GM18508 (cell line): ENCODE data around the gene N4BP3.

Experiments used
- ATAC-seq: cut with Tn5 transposase; IDR thresholded peaks from one replicate; pipeline ENCODE4 v1.9.1; 2021; ENCODE audit warnings: moderate number of reproducible peaks; ENCODE audit not compliant: insufficient read depth, unreplicated experiment

N4BP3 gene

GRCh38 chr5:178098685-178099084, 14.6 kb upstream of the N4BP3 start:
- ATAC-seq = no peak

DNA sequence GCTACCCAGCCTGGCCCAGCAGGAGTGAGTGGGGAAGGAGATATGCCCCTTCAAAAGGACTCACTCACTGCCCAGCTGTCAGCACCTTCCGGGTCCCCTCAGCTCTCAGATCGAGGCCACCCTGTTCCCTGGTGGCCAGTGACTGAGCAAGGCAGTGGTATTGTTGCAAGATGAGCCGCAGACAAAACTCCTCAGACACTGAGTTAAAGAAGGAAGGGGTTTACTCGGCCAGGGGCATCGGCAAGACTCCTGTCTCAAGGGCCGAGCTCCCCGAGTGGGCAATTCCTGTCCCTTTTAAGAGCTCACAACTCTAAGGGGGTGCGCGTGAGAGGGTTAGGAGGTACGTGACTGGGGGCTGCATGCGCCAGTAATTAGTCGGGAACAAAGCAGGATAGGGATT, 9.7 kb upstream of the N4BP3 start:
- no peak for ATAC-seq

DNA sequence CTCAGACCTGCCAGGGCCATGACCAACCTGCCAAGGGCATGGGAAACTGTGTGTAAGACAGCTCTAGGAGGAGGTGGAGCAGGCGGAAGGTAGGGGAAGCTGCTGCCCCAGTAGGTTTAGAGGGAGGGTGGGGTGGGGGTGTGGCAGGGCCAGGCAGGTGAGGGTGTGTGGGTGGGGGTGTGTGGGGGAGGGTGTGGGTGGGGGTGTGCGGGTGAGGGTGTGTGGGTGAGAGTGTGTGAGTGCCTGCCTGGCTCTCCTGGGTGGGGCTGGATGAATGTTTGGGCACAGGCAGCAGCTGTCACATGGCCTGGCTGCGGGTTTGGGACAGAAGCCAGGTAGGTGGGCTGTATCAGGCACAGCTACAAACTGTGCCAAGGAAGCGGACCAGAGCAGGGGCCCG, 8.8 kb upstream of the N4BP3 start:
- no peak for ATAC-seq

- ATAC-seq = no peak
Observed at GRCh38 chr5:178106086-178106485, 7.2 kb upstream of the N4BP3 start.

GRCh38 chr5:178106556-178107239, 6.6 kb upstream of the N4BP3 start:
- no peak for ATAC-seq

- ATAC-seq = no peak
Observed at GRCh38 chr5:178107756-178108310, 5.5 kb upstream of the N4BP3 start.

DNA sequence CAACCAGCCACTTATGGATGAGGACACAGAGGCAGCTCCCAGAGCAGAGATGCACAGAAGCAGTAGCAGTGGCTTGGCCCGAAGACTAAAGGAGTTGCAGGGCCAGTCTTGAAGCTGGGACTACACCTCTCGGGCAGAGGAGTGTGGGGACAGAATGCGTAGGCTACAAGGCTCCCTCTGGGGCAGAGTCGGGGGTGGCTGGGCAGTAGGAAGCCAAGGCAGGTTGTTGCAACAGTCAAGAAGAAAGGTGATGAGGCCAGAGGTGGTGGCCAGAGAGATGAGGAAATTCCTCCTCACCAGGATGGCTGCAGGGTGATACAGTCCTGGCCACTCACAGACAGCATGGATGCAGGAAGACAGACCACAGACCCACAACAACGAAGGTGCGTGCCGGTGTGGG, 4.9 kb upstream of the N4BP3 start:
- no peak for ATAC-seq

- no peak for ATAC-seq
Observed at GRCh38 chr5:178108966-178109365, 4.4 kb upstream of the N4BP3 start.

DNA sequence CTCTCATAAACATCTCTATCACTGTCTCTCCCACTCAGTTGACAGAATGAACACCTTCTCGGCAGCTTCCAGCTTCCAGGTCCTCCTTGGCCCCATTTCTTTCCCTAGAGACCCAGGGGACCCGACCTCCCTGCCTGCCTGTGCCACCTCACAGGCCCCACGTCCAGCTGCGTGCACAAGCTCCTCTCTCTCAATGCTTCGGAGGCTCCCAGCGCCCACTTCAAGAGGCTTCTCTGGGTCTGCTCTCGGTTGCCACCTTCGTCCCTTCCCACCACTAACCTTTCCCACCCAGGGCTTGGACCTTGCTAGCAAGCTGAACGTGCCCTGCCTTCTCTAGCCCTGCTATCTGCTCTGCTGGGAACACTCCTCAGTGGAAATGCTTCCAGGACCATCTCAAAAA, 2.8 kb upstream of the N4BP3 start:
- no peak for ATAC-seq

- no peak for ATAC-seq
Observed at GRCh38 chr5:178111925-178112324, 1.4 kb upstream of the N4BP3 start.

DNA sequence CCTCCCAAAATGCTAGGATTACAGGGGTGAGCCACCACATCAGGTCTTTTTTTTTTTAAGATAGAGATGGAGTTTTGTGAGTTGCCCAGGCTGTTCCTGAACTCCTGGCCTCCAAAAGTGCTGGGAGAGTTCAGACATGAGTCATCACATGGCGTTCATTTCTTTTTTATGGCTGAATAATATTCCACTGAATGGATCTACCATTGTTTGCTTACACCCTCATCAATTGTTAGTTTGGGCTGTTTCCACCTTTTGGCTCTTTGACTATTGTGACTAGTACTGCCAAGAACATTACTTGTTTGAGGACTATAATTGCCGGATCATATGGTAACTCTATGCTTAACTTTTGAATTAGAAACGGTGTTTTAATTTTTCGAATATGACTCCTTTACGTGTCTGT, 787 bp upstream of the N4BP3 start:
- ATAC-seq = no peak

DNA sequence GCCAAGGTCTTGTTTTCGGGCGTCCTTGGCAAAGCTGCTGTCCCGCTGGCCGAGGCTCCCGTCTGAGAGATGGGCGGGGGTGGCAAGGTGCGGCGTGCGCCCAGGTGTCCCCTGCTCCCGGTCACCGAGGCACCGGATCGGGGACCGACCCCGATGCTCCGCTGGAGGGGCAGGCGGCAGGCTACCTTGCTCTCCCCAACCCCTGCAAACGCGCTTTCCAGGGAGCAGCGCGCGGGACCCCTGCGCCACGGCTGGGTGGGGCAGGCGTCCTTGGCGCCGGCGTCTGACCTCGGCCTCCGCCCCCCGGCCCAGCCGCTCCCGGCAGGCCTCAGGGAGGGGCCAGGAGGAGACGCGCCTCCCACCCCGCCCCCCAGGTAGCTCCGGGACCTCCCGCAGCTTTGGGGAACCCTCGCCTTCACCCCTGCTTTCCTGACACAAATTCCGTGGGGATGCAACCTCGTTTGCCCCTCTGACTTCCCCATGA, 551 bp downstream of the N4BP3 start:
- ATAC-seq = no peak

DNA sequence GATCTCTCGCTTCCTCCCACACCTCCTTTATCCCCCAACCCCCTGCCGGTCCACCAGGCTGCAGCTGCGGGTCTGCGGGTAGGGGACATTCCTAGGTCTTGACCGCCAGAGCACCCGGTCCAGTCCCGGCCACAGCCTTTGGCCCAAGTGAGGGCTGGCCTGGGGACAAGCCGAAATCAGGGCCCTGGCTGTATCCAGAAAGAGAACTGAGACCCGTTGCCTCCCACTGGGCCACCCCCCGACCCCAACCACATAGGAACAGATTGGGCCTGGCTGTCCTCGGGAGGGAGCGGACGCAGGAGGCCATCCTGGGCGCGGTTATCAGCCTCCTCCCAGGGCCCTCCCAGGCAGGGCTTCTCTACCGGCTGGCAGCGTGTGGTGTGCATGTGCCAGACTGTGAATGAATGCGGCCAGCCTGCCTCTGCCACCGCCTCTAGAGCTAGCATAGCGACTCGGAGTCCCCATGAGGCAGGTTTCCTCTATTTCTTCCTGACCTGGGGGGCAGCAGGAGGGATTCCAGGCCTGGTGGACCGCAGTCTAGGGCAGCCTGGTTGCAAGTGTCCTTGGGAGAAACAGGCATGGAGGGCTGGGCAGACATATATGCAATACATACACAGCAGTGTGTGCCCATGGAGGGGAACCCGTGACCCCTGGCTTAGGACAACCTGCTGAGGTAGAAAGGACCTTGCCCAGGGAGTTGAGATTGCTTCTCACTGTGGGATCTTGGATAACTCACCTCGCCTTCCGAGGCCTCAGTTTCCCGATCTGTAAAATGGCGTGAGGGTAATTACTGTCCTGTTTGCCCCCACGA, 1.2 kb downstream of the N4BP3 start:
- no peak for ATAC-seq

GRCh38 chr5:178115136-178115813, 1.9 kb downstream of the N4BP3 start:
- ATAC-seq = no peak

DNA sequence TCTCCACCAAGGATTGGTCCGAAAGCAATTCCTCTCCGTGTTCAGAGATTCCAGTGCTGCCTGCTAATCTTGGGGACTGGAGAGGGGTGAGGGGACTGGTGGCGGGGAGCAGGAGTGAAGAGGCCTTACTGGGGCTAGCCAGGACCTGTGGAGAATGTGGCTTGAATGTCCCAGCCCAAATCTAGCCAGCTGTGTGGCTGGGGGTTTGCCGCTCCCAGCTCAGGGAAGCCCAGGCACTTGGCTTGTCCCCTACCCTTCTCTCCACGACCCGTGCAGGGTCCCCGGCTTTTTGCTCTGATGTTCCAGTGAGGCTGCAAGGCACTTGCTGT, 2.4 kb downstream of the N4BP3 start:
- ATAC-seq = no peak

DNA sequence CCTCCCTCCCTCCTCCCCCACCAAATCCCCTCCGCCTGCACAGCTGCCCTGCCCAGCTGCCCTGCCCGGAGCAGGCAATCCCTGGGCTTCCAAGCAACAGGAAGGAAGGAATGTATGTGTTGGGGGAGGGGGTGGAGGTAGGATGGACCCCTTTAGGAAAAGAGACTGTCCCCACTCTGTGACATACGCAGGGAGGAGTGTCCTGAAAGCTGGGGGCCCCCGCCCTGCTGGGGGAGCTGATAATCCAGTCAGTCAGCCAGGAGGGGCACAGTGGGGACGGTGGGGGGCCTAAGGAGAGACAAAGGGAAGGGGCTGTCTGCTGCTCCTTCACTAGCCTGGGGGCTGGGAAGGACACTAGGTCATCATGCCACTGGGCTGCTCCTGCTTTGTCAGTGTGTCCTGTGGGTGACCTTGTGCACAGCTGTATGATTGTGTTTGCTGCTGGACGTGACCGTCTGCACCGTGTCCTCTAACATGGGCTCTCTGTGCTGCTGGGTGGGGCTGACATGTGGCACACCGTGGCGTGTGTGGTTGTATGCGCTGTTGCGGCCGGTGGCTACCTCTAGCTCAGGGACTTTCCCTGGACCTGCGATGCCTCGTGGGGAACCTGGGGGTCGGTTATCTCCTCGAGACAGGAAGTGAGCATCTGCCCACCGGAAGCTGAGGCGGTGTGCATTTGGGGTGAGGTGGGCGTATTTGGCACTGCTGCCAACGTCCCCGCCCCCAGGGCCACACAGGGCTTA, 3.0 kb downstream of the N4BP3 start:
- no peak for ATAC-seq

- no peak for ATAC-seq
Observed at GRCh38 chr5:178117923-178118701, 4.8 kb downstream of the N4BP3 start.

DNA sequence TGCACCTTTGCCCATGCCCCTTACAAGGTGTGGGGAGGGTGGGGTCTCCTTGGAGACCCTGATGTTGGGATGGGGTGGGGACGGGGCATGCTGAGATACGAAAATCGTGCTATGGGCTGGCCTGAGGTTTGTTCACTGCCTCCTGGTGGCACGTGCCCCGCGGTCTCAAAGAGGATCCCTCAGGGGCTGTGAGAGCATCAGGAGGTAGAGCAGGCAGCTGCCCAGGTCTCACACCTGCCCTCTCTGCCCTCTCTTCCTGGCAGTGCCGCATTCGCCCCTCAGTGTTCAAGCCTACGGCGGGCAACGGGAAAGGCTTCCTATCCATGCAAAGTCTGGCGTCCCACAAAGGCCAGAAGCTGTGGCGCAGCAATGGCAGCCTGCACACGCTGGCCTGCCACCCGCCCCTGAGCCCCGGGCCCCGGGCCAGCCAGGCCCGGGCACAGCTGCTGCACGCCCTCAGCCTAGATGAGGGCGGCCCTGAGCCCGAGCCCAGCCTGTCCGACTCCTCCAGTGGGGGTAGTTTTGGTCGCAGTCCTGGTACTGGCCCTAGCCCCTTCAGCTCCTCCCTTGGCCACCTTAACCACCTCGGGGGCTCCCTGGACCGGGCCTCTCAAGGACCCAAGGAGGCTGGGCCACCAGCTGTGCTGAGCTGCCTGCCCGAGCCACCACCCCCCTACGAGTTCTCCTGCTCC, 6.7 kb downstream of the N4BP3 start:
- no peak for ATAC-seq
